PC-3 (cell line): ENCODE results near the gene SYT1.
"Not testable (repeated sequence)": the region's sequence is repeated elsewhere in the genome, so short reads cannot be mapped to it uniquely, and the experiment has no call there.

Experiments
- EZH2 ChIP-seq: fragments of 300-600 bp; sonication (generic); IDR thresholded peaks from one replicate; pipeline ENCODE4 v1.6.1; 2017; ENCODE audit warnings: antibody characterized with exemption, mild to moderate bottlenecking, low read length; ENCODE audit not compliant: unreplicated experiment
- TF ChIP-seq, protein P1 (sequence below): fragments of 300-600 bp; sonication (generic); conservative IDR thresholded peaks from 2 replicates; pipeline ENCODE4 v1.5.1; 2017; ENCODE audit warnings: antibody characterized with exemption, low read depth, mild to moderate bottlenecking, low read length

DNA sequence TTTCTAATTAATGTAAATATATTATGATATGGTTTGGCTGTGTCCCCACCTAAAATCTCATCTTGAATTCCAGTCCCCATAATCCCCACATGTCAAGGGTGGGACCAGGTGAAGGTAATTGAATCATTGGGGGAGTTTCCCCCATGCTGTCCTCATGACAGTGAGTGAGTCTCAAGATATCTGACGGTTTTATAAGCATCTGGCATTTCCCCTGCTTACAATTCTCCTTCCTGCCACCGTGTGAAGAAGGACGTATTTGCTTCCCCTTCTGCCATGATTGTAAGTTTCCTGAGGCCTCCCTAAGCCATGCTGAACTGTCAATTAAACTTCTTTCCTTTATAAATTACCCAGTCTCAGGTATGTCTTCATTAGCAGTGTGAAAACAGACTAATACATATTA lies 562.2 kb downstream of the SYT1 start:
- TF ChIP-seq, protein P1, sequence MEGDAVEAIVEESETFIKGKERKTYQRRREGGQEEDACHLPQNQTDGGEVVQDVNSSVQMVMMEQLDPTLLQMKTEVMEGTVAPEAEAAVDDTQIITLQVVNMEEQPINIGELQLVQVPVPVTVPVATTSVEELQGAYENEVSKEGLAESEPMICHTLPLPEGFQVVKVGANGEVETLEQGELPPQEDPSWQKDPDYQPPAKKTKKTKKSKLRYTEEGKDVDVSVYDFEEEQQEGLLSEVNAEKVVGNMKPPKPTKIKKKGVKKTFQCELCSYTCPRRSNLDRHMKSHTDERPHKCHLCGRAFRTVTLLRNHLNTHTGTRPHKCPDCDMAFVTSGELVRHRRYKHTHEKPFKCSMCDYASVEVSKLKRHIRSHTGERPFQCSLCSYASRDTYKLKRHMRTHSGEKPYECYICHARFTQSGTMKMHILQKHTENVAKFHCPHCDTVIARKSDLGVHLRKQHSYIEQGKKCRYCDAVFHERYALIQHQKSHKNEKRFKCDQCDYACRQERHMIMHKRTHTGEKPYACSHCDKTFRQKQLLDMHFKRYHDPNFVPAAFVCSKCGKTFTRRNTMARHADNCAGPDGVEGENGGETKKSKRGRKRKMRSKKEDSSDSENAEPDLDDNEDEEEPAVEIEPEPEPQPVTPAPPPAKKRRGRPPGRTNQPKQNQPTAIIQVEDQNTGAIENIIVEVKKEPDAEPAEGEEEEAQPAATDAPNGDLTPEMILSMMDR: not testable (repeated sequence)
- TF ChIP-seq EZH2: not testable (repeated sequence)
